Measurements from ENCODE around the gene EGR2. TPM values are rescaled to one million over a fixed set of nuclear protein-coding genes. Genes with fewer than 3 reads are reported as not detected.
"Not testable (repeated sequence)": the region's sequence is repeated elsewhere in the genome, so short reads cannot be mapped to it uniquely, and the experiment has no call there.

Gene EGR2
- total RNA-seq, 1 donor from 2014 or later = 1.6 TPM

DNA sequence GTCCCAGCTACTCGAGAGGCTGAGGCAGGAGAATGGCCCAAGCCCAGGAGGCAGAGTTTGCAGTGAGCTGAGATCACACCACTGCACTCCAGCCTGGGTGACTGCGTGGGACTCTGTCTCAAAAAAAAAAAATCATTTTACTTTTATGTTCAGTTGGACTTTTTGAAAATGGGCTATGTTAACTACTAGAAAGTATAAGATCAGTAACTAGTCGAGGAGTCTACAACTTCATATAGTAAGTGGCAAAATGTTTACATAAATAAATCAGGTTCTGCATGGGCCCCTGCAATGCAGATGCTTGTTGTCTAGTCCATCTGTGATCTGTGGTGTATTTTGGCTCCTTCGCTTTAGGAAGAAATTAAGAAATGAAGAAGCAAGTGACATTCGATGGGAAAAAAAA lies 23.9 kb downstream of the EGR2 start:
- DNase-seq = no peak

- DNase-seq = no peak
These were observed 25.6 kb downstream of the EGR2 start for GRCh38 chr10:62790571-62790970.

- DNase-seq = no peak
These were observed 26.1 kb downstream of the EGR2 start for GRCh38 chr10:62790019-62790555.

GRCh38 chr10:62788861-62789467 lies 27.2 kb downstream of the EGR2 start:
- no peak for DNase-seq

GRCh38 chr10:62788285-62788684 lies 27.9 kb downstream of the EGR2 start:
- not testable (repeated sequence) for DNase-seq

DNA sequence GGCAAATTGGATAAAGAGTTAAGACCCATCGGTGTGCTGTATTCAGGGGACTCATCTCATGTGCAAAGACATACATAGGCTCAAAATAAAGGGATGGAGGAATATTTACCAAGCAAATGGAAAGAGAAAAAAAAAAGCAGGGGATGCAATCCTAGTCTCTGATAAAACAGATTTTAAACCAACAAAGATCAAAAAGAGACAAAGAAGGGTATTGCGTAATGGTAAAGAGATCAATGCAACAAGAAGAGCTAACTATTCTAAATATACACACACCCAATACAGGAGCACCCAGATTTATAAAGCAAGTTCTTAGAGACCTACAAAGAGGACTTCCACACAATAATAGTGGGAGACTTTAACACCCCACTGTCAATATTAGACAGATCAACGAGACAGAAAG lies 31.6 kb downstream of the EGR2 start:
- DNase-seq = not testable (repeated sequence)

- DNase-seq = no peak
These were observed 36.5 kb downstream of the EGR2 start for GRCh38 chr10:62779487-62780248.

- no peak for DNase-seq
These were observed 38.0 kb downstream of the EGR2 start for GRCh38 chr10:62778125-62778524.

DNA sequence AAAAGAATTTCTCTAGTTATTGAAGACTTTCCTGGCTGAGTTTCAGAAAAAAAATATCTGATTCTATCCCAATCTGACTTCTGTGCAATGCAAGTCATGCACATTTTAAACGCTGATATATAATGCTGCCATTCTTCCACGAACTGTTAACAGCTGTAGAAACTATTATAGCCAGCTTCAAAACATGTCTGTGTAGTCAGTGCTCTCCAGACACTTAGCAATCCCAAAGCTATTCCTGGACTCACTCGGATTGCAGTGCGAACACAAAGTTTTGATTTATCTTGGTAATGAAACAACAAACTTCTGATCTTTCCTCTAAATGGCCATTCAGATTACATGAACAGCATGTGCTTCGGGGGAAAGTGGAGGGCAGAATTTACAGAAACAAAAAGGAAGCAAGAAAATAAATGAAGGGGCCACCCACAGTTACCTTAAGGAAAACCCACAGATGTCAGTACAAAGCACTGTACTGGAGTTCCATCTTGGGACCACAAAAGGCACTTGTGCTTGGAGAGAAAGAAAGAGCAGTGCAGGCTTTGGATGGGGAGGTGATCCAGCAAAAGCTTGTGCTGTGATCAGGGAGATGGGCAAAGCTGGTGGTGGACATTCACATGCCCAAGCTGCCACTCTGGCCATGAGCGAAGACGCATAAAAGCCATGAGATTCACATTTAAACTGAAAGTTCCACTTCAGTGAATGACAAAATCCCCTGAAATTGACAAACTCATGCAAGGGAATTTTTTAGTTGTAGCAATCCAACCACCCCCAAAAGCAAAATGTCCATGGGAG lies 43.8 kb downstream of the EGR2 start:
- no peak for DNase-seq

- DNase-seq = no peak
These were observed 46.5 kb downstream of the EGR2 start for GRCh38 chr10:62769574-62770242.

DNA sequence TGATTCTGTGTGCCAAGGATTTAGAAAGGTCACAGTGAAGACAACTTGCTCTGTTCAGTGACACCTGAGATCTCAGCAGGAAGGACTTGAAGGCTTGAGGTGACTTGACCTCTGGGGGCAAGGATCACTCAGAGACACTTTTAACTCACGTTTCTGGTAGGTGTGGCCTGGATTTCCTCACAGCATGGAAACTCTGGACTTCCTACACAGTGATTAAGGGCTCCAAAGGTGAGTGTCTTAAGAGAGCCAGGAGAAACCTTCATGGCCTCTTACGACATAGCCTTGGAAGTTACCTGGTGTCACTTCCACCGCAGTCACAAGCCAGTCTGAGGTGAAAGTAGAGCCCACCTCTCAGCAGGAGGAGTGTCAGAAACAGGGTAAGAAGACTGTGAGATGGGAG lies 49.8 kb downstream of the EGR2 start:
- no peak for DNase-seq

DNA sequence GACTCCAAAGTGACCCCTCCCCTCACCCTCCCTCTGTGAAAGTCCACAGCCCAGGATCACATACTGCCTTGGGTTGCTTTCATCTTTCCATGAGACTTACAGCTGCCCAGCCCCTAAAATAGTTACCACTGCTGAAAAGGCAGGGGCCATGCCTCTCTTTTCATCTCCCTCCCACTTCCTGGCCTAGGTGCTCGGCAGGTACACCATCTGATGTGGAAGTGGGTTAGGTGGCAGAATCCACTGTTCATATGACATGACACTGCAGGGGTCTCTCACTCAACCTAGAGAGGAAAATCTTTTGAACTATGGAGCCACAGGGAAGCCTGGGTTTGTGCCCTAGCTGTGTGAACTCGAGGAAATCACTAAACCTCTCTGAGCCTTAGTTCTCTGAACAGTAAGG lies 50.4 kb downstream of the EGR2 start:
- DNase-seq = no peak

- no peak for DNase-seq
These were observed 52.2 kb downstream of the EGR2 start for GRCh38 chr10:62764011-62764410.

- DNase-seq = no peak
These were observed 53.0 kb downstream of the EGR2 start for GRCh38 chr10:62763155-62763554.

Other genes with a start within 250 kb of the EGR2 start
- gene ADO, start 11.6 kb downstream of the EGR2 start, total RNA-seq = 38.7 TPM